ENCODE measurements around the gene PATE3.

GRCh38 chr11:125750629-125751028 lies 37.3 kb upstream of the PATE3 start:
- TF ChIP-seq CTCF (IDR thresholded peaks at IDR 0.05; ENCODE audit: poor library complexity, severe bottlenecking) (no peak), MXI1 (conservative IDR thresholded peaks at IDR 0.05; ENCODE audit: poor library complexity, severe bottlenecking) (no peak), EP300 (conservative IDR thresholded peaks at IDR 0.05; ENCODE audit: poor library complexity, severe bottlenecking) (no peak), EZH2 (IDR thresholded peaks at IDR 0.05; ENCODE audit: borderline replicate concordance, insufficient read depth, low read length, poor library complexity, severe bottlenecking) (no peak)

Data from neural cell (in vitro differentiated cells).